NB4 (cell line): ENCODE results near the gene TCEANC.
A peak's percentile ranks its signal among the peaks of the same experiment; 100 is the strongest.

Source experiments
- MYC ChIP-seq: IDR thresholded peaks from 2 replicates; pipeline ENCODE4 v1.6.1; 2011; ENCODE audit warnings: low read depth, low read length
- POLR2A ChIP-seq: IDR thresholded peaks from 2 replicates; pipeline ENCODE4 v1.6.1; 2011; ENCODE audit warnings: mild to moderate bottlenecking; ENCODE audit not compliant: insufficient read length; ENCODE audit errors: extremely low read depth
- TF ChIP-seq, protein P1 (sequence below): IDR thresholded peaks from one replicate; pipeline ENCODE4 v1.5.1; 2012; ENCODE audit warnings: low read depth, low read length

DNA sequence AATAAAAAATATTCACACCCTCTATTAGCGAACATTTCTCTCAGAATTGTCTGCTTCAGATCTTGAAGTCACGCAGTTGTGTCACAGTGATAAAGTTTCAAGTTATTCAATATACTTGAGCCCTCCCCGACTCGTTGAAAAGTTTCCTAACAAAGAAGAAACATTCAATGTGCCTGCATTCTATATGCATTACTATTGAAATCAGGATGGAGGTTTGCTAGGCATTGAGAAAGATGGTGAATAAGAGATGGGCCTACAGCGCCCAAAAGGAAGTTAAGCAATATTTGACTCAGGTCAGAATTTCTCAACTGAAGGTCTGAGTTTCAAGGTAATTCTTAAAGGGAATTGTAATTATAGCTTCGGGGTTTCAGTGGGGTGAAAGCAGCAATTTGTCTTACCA lies 6.1 kb downstream of the TCEANC start:
- TF ChIP-seq, protein P1, sequence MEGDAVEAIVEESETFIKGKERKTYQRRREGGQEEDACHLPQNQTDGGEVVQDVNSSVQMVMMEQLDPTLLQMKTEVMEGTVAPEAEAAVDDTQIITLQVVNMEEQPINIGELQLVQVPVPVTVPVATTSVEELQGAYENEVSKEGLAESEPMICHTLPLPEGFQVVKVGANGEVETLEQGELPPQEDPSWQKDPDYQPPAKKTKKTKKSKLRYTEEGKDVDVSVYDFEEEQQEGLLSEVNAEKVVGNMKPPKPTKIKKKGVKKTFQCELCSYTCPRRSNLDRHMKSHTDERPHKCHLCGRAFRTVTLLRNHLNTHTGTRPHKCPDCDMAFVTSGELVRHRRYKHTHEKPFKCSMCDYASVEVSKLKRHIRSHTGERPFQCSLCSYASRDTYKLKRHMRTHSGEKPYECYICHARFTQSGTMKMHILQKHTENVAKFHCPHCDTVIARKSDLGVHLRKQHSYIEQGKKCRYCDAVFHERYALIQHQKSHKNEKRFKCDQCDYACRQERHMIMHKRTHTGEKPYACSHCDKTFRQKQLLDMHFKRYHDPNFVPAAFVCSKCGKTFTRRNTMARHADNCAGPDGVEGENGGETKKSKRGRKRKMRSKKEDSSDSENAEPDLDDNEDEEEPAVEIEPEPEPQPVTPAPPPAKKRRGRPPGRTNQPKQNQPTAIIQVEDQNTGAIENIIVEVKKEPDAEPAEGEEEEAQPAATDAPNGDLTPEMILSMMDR = no peak
- TF ChIP-seq MYC (peak; percentile 25; the same call in 1 of the 2 replicates), POLR2A (no peak)
